Measurements from ENCODE around the gene RFX3.
A peak's percentile ranks its signal among the peaks of the same experiment; 100 is the strongest.

The RFX3 gene

DNA sequence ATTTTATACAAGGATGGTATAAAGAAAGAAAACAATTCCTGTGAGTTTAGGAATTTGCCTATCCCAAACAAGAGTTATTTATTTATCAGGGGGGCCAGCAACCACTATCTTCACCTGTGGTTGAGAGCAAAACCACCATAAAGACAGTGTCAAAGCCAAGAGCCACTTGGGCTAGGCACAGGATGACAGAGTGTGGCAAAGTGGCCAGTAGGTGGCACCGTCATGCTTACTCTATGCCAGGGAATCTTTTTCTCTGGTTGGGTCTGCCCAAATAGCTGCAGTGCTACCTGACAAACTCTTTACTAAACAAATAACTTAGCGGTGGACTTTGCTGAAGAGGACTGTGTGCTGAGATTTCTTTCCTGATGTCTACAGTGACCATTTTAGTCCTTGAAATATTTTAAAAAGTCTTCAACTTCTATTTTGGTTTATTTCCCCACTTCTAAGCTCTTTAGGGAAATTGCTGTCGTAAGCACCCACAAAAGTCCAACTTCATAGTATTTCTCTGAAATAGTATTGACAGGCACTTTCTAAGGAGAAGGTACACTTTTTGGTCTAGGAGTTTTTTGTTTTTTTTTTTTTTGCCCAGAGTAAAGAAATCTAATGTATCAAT, 285.0 kb downstream of the RFX3 start:
- Histone ChIP-seq H3K27me3 (ENCODE audit: insufficient read depth, low read length) (no peaks in the 10 kb centered on the region), H3K36me3 (ENCODE audit: insufficient read depth, low read length) (no peaks in the 10 kb centered on the region), H3K79me2 (ENCODE audit: insufficient read depth, low read length) (no peaks in the 10 kb centered on the region), H3K9ac (ENCODE audit: low read length) (no peak overlapping the region), H3K4me2 (ENCODE audit: low read length) (no peak overlapping the region), H3K4me1 (ENCODE audit: insufficient read depth, low read length, severe bottlenecking) (peaks cover 4% of the 10 kb centered on the region), H3K27ac (ENCODE audit: low read depth, low read length, poor library complexity, severe bottlenecking) (no peak overlapping the region), H3K9me2 (ENCODE audit: low read depth, low read length) (no peaks in the 10 kb centered on the region), H3F3A (ENCODE audit: insufficient read depth, low read length) (no peaks in the 10 kb centered on the region), H4K20me1 (ENCODE audit: insufficient read depth, low read length) (no peaks in the 10 kb centered on the region), H2AFZ (ENCODE audit: low read length) (no peak overlapping the region), H3K9me3 (ENCODE audit: low read length) (no peaks in the 10 kb centered on the region), H3K4me3 (ENCODE audit: low read depth, low read length, poor library complexity, severe bottlenecking) (no peak overlapping the region)
- TF ChIP-seq, protein P1, sequence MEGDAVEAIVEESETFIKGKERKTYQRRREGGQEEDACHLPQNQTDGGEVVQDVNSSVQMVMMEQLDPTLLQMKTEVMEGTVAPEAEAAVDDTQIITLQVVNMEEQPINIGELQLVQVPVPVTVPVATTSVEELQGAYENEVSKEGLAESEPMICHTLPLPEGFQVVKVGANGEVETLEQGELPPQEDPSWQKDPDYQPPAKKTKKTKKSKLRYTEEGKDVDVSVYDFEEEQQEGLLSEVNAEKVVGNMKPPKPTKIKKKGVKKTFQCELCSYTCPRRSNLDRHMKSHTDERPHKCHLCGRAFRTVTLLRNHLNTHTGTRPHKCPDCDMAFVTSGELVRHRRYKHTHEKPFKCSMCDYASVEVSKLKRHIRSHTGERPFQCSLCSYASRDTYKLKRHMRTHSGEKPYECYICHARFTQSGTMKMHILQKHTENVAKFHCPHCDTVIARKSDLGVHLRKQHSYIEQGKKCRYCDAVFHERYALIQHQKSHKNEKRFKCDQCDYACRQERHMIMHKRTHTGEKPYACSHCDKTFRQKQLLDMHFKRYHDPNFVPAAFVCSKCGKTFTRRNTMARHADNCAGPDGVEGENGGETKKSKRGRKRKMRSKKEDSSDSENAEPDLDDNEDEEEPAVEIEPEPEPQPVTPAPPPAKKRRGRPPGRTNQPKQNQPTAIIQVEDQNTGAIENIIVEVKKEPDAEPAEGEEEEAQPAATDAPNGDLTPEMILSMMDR (IDR thresholded peaks at IDR 0.05; ENCODE audit: low read length) = peak; percentile 97
- no peak for TF ChIP-seq EZH2 (IDR thresholded peaks at IDR 0.05; ENCODE audit: borderline replicate concordance, low read length)

GRCh38 chr9:3239240-3239639, 286.6 kb downstream of the RFX3 start:
- no peak overlapping the region for H2AFZ ChIP-seq (ENCODE audit: low read length)
- H3K27me3 ChIP-seq (ENCODE audit: insufficient read depth, low read length) = no peaks in the 10 kb centered on the region
- no peak overlapping the region for H3K4me3 ChIP-seq (ENCODE audit: low read depth, low read length, poor library complexity, severe bottlenecking)
- no peaks in the 10 kb centered on the region for H3F3A ChIP-seq (ENCODE audit: insufficient read depth, low read length)
- no peaks in the 10 kb centered on the region for H3K9me2 ChIP-seq (ENCODE audit: low read depth, low read length)
- no peaks in the 10 kb centered on the region for H4K20me1 ChIP-seq (ENCODE audit: insufficient read depth, low read length)
- no peak overlapping the region for H3K4me2 ChIP-seq (ENCODE audit: low read length)
- no peak overlapping the region for H3K9ac ChIP-seq (ENCODE audit: low read length)
- TF ChIP-seq, protein P1 (IDR thresholded peaks at IDR 0.05; ENCODE audit: low read length) = no peak
- no peak for TF ChIP-seq EZH2 (IDR thresholded peaks at IDR 0.05; ENCODE audit: borderline replicate concordance, low read length)
- no peak overlapping the region for H3K27ac ChIP-seq (ENCODE audit: low read depth, low read length, poor library complexity, severe bottlenecking)
- no peaks in the 10 kb centered on the region for H3K36me3 ChIP-seq (ENCODE audit: insufficient read depth, low read length)
- no peaks in the 10 kb centered on the region for H3K9me3 ChIP-seq (ENCODE audit: low read length)
- no peaks in the 10 kb centered on the region for H3K79me2 ChIP-seq (ENCODE audit: insufficient read depth, low read length)
- H3K4me1 ChIP-seq (ENCODE audit: insufficient read depth, low read length, severe bottlenecking) = no peaks in the 10 kb centered on the region

GRCh38 chr9:3238236-3238635, 287.6 kb downstream of the RFX3 start:
- Histone ChIP-seq H3K4me2 (ENCODE audit: low read length) (no peak overlapping the region), H3K27me3 (ENCODE audit: insufficient read depth, low read length) (no peaks in the 10 kb centered on the region), H3F3A (ENCODE audit: insufficient read depth, low read length) (no peaks in the 10 kb centered on the region), H3K4me1 (ENCODE audit: insufficient read depth, low read length, severe bottlenecking) (no peaks in the 10 kb centered on the region), H3K27ac (ENCODE audit: low read depth, low read length, poor library complexity, severe bottlenecking) (no peak overlapping the region), H3K9me2 (ENCODE audit: low read depth, low read length) (no peaks in the 10 kb centered on the region), H3K9ac (ENCODE audit: low read length) (no peak overlapping the region), H3K79me2 (ENCODE audit: insufficient read depth, low read length) (no peaks in the 10 kb centered on the region), H3K36me3 (ENCODE audit: insufficient read depth, low read length) (no peaks in the 10 kb centered on the region), H4K20me1 (ENCODE audit: insufficient read depth, low read length) (no peaks in the 10 kb centered on the region), H3K4me3 (ENCODE audit: low read depth, low read length, poor library complexity, severe bottlenecking) (no peak overlapping the region), H2AFZ (ENCODE audit: low read length) (no peak overlapping the region), H3K9me3 (ENCODE audit: low read length) (no peaks in the 10 kb centered on the region)
- TF ChIP-seq, protein P1 (IDR thresholded peaks at IDR 0.05; ENCODE audit: low read length) = no peak
- no peak for TF ChIP-seq EZH2 (IDR thresholded peaks at IDR 0.05; ENCODE audit: borderline replicate concordance, low read length)

All from OCI-LY1 (cell line).